GM21367 (cell line): ENCODE results near the gene PET117.
A peak's percentile ranks its signal among the peaks of the same experiment; 100 is the strongest.
"Not testable (repeated sequence)": the region's sequence is repeated elsewhere in the genome, so short reads cannot be mapped to it uniquely, and the experiment has no call there.

Experiments
- ATAC-seq: cut with Tn5 transposase; IDR thresholded peaks from one replicate; pipeline ENCODE4 v1.9.1; 2021; ENCODE audit not compliant: unreplicated experiment

Gene PET117

GRCh38 chr20:18137412-18138265 lies at the start of gene PET117, which contains the start of gene KAT14:
TSS of gene PET117 (plus strand) at chr20:18137863. CDS start at chr20:18137956, 93 bp downstream.
TSS of gene KAT14 (plus strand) at chr20:18137863. CDS start at chr20:18142661, 4,798 bp downstream.
- peak; percentile 82 for ATAC-seq

GRCh38 chr20:18088298-18088697 lies 49.4 kb upstream of the PET117 start:
- not testable (repeated sequence) for ATAC-seq

- not testable (repeated sequence) for ATAC-seq
Measured at GRCh38 chr20:18088841-18089240, 48.8 kb upstream of the PET117 start.

- ATAC-seq: no peak
Measured at GRCh38 chr20:18090044-18090443, 47.6 kb upstream of the PET117 start.

- ATAC-seq: no peak
Measured at GRCh38 chr20:18090477-18090876, 47.2 kb upstream of the PET117 start.

- no peak for ATAC-seq
Measured at GRCh38 chr20:18091623-18092022, 46.0 kb upstream of the PET117 start.

- ATAC-seq: no peak
Measured at GRCh38 chr20:18092890-18093289, 44.8 kb upstream of the PET117 start.

- ATAC-seq: no peak
Measured at GRCh38 chr20:18093388-18093787, 44.3 kb upstream of the PET117 start.

GRCh38 chr20:18094191-18094590 lies 43.5 kb upstream of the PET117 start:
- ATAC-seq: no peak

GRCh38 chr20:18100569-18100968 lies 37.1 kb upstream of the PET117 start:
- ATAC-seq: not testable (repeated sequence)

GRCh38 chr20:18101125-18101810 lies 36.4 kb upstream of the PET117 start:
- ATAC-seq: no peak

GRCh38 chr20:18103497-18103896 lies 34.2 kb upstream of the PET117 start:
- no peak for ATAC-seq

- ATAC-seq: no peak
Measured at GRCh38 chr20:18108326-18108725, 29.3 kb upstream of the PET117 start.

- not testable (repeated sequence) for ATAC-seq
Measured at GRCh38 chr20:18128574-18128973, 9.1 kb upstream of the PET117 start.

GRCh38 chr20:18132663-18133062 lies 5.0 kb upstream of the PET117 start:
- ATAC-seq: no peak

- ATAC-seq: no peak
Measured at GRCh38 chr20:18133962-18134361, 3.7 kb upstream of the PET117 start.

GRCh38 chr20:18138266-18138582 lies 561 bp downstream of the PET117 start:
- peak; percentile 24 for ATAC-seq

- no peak for ATAC-seq
Measured at GRCh38 chr20:18138639-18139583, 1.2 kb downstream of the PET117 start.

GRCh38 chr20:18139832-18140231 lies 2.2 kb downstream of the PET117 start:
- ATAC-seq: no peak

- no peak for ATAC-seq
Measured at GRCh38 chr20:18144541-18145099, 7.0 kb downstream of the PET117 start.

- ATAC-seq: no peak
Measured at GRCh38 chr20:18154342-18154741, 16.7 kb downstream of the PET117 start.
